GM19452 (cell line): ENCODE measurements around the gene SLC25A18.
"Not testable (repeated sequence)": the region's sequence is repeated elsewhere in the genome, so short reads cannot be mapped to it uniquely, and the experiment has no call there.

Experiments used
- ATAC-seq: cut with Tn5 transposase; IDR thresholded peaks from one replicate; pipeline ENCODE4 v1.9.1; 2021; ENCODE audit not compliant: unreplicated experiment

Gene SLC25A18

GRCh38 chr22:17603668-17604067, 40.4 kb downstream of the SLC25A18 start:
- ATAC-seq, result no peak

- no peak for ATAC-seq
Measured at GRCh38 chr22:17606496-17606895, 43.2 kb downstream of the SLC25A18 start.

- no peak for ATAC-seq
Measured at GRCh38 chr22:17607891-17608521, 44.7 kb downstream of the SLC25A18 start.

- no peak for ATAC-seq
Measured at GRCh38 chr22:17612057-17612456, 48.8 kb downstream of the SLC25A18 start.

GRCh38 chr22:17613280-17613679, 50.0 kb downstream of the SLC25A18 start:
- no peak for ATAC-seq

GRCh38 chr22:17627961-17628405, 64.7 kb downstream of the SLC25A18 start:
- ATAC-seq, result no peak

- ATAC-seq, result peak; percentile 99
Measured at GRCh38 chr22:17628406-17629172, 65.3 kb downstream of the SLC25A18 start, which contains the start of gene ATP6V1E1. TSS of gene ATP6V1E1 (minus strand) at chr22:17628749. CDS start at chr22:17628635, 114 bp downstream.

GRCh38 chr22:17629173-17629489, 65.8 kb downstream of the SLC25A18 start:
- no peak for ATAC-seq

GRCh38 chr22:17629641-17630040, 66.3 kb downstream of the SLC25A18 start:
- no peak for ATAC-seq

- no peak for ATAC-seq
Measured at GRCh38 chr22:17631076-17631565, 67.8 kb downstream of the SLC25A18 start.

- no peak for ATAC-seq
Measured at GRCh38 chr22:17633217-17633997, 70.1 kb downstream of the SLC25A18 start.

GRCh38 chr22:17633998-17634323, 70.7 kb downstream of the SLC25A18 start:
- no peak for ATAC-seq

GRCh38 chr22:17634696-17635095, 71.4 kb downstream of the SLC25A18 start:
- no peak for ATAC-seq

GRCh38 chr22:17636850-17637249, 73.6 kb downstream of the SLC25A18 start:
- not testable (repeated sequence) for ATAC-seq

- peak; percentile 4 for ATAC-seq
Measured at GRCh38 chr22:17637490-17638181, 74.3 kb downstream of the SLC25A18 start.

GRCh38 chr22:17638182-17638431, 74.8 kb downstream of the SLC25A18 start:
- ATAC-seq, result peak; percentile 10

GRCh38 chr22:17638432-17639246, 75.3 kb downstream of the SLC25A18 start, which contains the start of gene BCL2L13:
TSS of gene BCL2L13 (plus strand) at chr22:17638757. CDS start at chr22:17655712, 16,955 bp downstream.
- peak; percentile 91 for ATAC-seq

- ATAC-seq, result no peak
Measured at GRCh38 chr22:17639247-17639741, 76.0 kb downstream of the SLC25A18 start.
